ENCODE data around the gene RIMBP2.

The RIMBP2 gene

GRCh38 chr12:130527239-130527638 lies 188.9 kb downstream of the RIMBP2 start:
- no peak for TF ChIP-seq GATA2 (IDR thresholded peaks at IDR 0.05; ENCODE audit: low read depth, low read length)
- TF ChIP-seq GATA3 (IDR thresholded peaks at IDR 0.05; ENCODE audit: low read depth, low read length), result no peak

- TF ChIP-seq GATA2 (IDR thresholded peaks at IDR 0.05; ENCODE audit: low read depth, low read length) (no peak), GATA3 (IDR thresholded peaks at IDR 0.05; ENCODE audit: low read depth, low read length) (no peak)
Observed at GRCh38 chr12:130526813-130527212, 189.3 kb downstream of the RIMBP2 start.

- TF ChIP-seq GATA2 (IDR thresholded peaks at IDR 0.05; ENCODE audit: low read depth, low read length) (no peak), GATA3 (IDR thresholded peaks at IDR 0.05; ENCODE audit: low read depth, low read length) (no peak)
Observed at GRCh38 chr12:130525384-130526172, 190.5 kb downstream of the RIMBP2 start.

- TF ChIP-seq GATA3 (IDR thresholded peaks at IDR 0.05; ENCODE audit: low read depth, low read length) (no peak), GATA2 (IDR thresholded peaks at IDR 0.05; ENCODE audit: low read depth, low read length) (no peak)
Observed at GRCh38 chr12:130524759-130525158, 191.3 kb downstream of the RIMBP2 start.

GRCh38 chr12:130523863-130524614 lies 192.1 kb downstream of the RIMBP2 start:
- TF ChIP-seq GATA2 (IDR thresholded peaks at IDR 0.05; ENCODE audit: low read depth, low read length) (no peak), GATA3 (IDR thresholded peaks at IDR 0.05; ENCODE audit: low read depth, low read length) (no peak)

GRCh38 chr12:130523208-130523607 lies 192.9 kb downstream of the RIMBP2 start:
- TF ChIP-seq GATA2 (IDR thresholded peaks at IDR 0.05; ENCODE audit: low read depth, low read length), result no peak
- no peak for TF ChIP-seq GATA3 (IDR thresholded peaks at IDR 0.05; ENCODE audit: low read depth, low read length)

GRCh38 chr12:130522244-130522834 lies 193.8 kb downstream of the RIMBP2 start:
- TF ChIP-seq GATA2 (IDR thresholded peaks at IDR 0.05; ENCODE audit: low read depth, low read length) (no peak), GATA3 (IDR thresholded peaks at IDR 0.05; ENCODE audit: low read depth, low read length) (no peak)

GRCh38 chr12:130521375-130522124 lies 194.5 kb downstream of the RIMBP2 start:
- TF ChIP-seq GATA3 (IDR thresholded peaks at IDR 0.05; ENCODE audit: low read depth, low read length) (no peak), GATA2 (IDR thresholded peaks at IDR 0.05; ENCODE audit: low read depth, low read length) (no peak)

- TF ChIP-seq GATA2 (IDR thresholded peaks at IDR 0.05; ENCODE audit: low read depth, low read length), result no peak
- no peak for TF ChIP-seq GATA3 (IDR thresholded peaks at IDR 0.05; ENCODE audit: low read depth, low read length)
Observed at GRCh38 chr12:130520784-130521183, 195.3 kb downstream of the RIMBP2 start.

GRCh38 chr12:130517588-130517987 lies 198.5 kb downstream of the RIMBP2 start:
- no peak for TF ChIP-seq GATA2 (IDR thresholded peaks at IDR 0.05; ENCODE audit: low read depth, low read length)

- TF ChIP-seq GATA3 (IDR thresholded peaks at IDR 0.05; ENCODE audit: low read depth, low read length), result no peak
- no peak for TF ChIP-seq GATA2 (IDR thresholded peaks at IDR 0.05; ENCODE audit: low read depth, low read length)
Observed at GRCh38 chr12:130514149-130514551, 201.9 kb downstream of the RIMBP2 start.

- TF ChIP-seq GATA2 (IDR thresholded peaks at IDR 0.05; ENCODE audit: low read depth, low read length) (no peak), GATA3 (IDR thresholded peaks at IDR 0.05; ENCODE audit: low read depth, low read length) (no peak)
Observed at GRCh38 chr12:130513556-130513955, 202.5 kb downstream of the RIMBP2 start.

GRCh38 chr12:130511285-130511684 lies 204.8 kb downstream of the RIMBP2 start:
- TF ChIP-seq GATA2 (IDR thresholded peaks at IDR 0.05; ENCODE audit: low read depth, low read length), result no peak
- TF ChIP-seq GATA3 (IDR thresholded peaks at IDR 0.05; ENCODE audit: low read depth, low read length), result no peak

- no peak for TF ChIP-seq GATA2 (IDR thresholded peaks at IDR 0.05; ENCODE audit: low read depth, low read length)
- TF ChIP-seq GATA3 (IDR thresholded peaks at IDR 0.05; ENCODE audit: low read depth, low read length), result no peak
Observed at GRCh38 chr12:130509454-130509853, 206.6 kb downstream of the RIMBP2 start.

All from SH-SY5Y (cell line).